HG02938 (cell line): ENCODE results near the gene ZBTB43.

ENCODE experiments used
- ATAC-seq: cut with Tn5 transposase; IDR thresholded peaks from one replicate; pipeline ENCODE4 v1.9.1; 2021; ENCODE audit warnings: mild to moderate bottlenecking, moderate library complexity; ENCODE audit not compliant: unreplicated experiment

Gene ZBTB43

DNA sequence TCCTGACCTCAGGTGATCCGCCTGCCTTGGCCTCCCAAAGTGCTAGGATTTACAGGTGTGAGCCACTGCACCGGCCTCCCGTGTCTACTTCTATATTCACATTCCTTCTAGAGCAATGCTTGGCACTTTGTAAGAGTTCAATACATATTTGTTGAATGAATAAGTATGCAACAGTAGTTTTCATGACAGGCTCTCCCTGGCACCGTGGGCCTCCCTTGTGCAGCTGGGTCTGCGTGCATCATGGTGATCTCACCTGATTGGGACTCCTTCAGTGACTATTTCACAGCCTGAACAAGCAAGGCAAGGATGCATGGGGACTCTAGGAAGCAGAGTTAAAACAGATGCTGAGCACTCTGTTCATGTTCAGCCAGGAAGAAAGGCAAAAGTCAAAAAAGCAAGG, 48.8 kb downstream of the ZBTB43 start:
- ATAC-seq = no peak

DNA sequence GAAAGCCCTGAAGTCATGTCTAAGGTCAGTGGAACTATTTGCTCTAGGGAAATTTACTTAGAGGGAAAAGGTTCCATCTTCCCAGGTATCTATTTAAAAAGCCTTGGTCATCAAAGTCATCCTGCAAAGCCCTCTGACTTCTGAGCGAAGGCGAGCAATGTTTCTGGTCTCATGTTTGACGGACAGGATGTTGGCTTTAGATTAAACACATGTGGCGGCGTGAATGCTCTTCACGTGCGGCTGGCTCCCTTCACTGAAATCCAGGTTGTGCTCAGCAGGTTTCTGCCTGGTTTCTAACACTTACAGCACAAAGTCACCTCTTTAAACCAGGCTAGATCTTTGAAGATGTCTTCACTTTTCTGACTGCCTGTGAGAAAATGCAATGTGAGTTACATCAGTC, 49.9 kb downstream of the ZBTB43 start:
- no peak for ATAC-seq

DNA sequence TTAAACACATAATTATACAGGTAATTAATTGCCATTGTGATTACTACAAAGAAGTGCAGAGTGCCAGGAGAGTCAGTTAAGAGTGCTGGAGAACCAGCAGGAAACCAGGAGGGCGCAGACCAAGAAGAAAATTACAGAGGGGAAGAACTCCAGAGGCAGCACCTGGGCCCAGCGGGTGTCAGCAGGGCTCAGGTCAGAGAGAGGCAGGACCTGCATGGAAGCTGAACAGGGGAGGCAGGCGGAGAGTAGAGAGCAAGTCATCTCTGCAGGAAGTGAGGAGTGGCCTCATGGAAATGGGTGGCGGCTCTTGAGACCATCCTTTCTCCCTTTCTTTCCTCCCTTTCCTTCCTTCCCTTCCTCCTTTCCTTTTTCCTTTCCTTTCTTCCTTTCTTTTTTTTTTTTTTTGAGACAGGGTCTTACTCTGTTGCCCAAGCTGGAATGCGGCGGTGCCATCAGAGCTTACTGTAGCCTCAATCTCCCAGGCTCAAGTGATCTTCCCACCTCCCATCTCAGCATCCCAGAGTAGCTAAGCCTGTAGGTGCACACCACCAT, 51.6 kb downstream of the ZBTB43 start:
- no peak for ATAC-seq

DNA sequence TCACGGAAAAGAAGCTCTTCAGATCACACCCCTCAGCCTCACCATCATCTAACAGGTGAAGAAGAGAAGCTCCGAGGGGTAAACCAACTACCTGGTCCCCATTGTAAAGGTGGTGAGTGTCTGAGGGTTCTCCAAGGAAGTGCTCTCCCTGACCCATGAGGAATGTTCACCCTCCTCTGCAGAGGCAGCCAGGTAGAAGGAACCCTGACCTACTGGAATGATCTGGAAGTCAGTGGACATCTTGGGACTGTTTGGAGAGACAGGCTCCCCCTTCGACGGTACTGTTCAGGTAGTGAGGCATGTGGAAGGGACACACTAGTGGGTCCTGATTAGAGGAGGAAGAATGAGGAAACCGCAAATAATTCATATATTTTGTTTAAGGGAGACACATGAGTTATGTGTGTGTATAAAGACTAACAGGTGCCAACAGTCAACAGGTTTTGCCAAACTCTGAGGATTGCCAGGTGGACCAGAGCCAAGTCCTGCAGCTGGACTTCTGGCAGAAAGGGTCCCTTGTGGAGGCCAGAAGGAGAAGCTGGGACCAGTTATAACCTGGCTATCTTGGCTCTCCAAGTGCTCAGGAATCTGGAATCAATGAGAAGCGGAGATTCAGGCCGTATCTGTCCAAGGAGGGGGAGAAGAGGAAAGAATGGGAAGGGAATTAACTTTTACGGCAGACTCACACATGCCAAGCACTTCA, 52.6 kb downstream of the ZBTB43 start:
- no peak for ATAC-seq

DNA sequence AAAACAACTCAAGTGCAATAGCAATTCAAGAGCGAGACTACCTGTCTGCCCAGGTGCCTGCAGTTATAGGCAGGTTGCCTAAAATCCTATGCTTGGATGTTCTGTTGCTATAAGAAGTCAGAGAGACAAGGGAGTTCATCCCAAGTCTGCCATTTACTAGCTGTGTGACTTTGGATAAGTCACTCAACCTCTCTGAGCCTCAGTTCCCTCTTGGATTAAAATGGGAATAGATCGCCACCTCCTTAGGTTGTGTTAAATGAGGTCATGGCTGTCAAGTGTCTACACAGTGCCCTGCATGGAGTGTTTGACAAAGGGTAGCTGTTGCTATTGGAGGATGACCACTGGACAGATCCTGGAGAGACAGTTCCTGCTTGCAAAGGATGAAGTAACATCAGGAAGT, 54.3 kb downstream of the ZBTB43 start:
- ATAC-seq = no peak

DNA sequence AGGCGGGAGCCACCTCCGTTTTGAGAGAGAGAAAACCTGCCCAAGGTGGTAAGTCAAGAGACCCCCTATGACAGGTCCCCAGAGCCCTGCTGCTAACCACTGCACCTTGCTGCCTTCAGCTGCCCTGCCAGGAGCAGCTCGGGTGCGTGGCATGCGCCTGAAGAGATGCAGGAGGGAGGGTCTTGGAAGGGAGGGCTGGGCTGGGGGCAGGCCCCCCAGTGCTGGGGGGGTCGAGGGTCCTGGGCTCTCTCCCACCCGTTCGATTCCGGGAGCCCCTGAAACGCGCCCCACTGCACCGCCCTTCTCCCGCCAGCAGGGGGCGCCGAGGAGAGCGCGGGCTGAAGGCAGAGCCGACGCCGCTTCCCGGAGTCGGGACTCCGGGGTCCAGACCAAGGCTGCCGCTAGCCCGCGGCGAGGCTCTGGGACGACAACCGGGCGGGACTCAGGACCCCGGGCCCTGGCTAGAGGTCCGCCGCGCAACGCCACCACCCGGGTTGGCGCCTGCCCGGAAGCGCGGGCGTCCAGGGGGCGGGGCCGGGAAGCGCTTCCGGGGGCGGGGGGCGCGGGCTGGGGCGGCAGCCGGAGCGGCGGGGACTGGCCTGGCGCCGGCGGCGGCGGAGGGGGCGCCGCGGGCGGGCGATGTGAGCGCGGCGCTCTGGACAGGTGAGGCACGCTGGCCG, 55.4 kb downstream of the ZBTB43 start, which contains the start of gene ZBTB34:
ZBTB34 (plus strand) TSS at position 563 of the 680 bp plus-strand sequence. CDS start 18,761 bp downstream, outside the sequence.
- peak; percentile 51 for ATAC-seq

DNA sequence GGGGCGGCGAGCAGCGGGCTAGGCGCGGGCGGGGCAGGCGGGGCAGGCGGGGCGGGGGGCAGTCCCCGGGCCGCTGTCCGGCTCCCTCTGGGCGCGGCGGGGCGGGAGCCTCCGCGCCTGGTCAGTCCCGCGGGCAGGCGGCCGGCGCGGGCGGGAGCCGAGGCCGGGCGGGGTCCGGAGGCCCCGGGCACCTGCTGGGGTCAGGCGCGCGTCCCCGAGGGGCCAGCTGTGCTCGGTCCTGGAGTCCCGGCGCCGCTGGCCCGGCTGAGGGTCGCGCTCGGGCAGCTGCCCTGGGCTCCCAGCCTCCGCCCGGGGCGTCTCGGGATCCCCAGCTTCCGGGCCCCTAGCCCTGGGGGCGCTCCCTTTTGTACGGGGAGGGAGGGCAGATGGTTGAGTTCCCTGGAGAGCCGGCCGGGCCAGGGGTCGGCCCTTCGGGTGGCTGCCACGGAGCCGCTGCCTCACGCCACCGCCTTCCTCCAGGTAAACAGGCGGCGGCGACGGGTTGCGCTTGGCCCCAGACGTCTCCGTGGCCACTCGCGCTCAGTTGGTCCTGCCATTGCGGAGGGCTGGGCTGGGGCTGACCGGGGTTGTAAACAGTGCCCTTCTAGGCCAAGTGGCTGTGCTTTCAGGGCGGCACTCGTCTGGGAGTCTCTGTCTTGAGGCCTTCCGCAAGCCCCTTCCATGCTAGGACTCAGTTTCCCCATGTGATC, 56.1 kb downstream of the ZBTB43 start:
- peak; percentile 23 for ATAC-seq

DNA sequence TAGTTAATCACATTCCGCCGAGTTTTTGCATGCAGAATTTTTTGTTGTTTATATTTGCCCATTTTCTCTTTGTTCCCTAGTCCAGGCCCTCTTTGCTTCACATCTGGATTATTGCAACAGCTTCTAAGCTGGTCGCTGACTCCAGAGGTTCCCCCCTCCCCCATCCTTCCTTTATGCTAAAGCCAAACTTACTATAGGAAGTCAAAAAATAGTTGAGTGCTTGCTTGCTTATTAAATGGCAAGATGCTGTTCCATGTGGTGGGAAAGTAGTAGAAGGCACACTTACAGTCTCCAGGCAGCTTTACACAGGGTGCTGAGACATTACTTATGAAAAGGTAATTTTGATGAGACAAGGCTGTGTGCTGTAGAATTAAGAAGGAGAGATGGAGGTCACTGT, 56.9 kb downstream of the ZBTB43 start:
- ATAC-seq = no peak

DNA sequence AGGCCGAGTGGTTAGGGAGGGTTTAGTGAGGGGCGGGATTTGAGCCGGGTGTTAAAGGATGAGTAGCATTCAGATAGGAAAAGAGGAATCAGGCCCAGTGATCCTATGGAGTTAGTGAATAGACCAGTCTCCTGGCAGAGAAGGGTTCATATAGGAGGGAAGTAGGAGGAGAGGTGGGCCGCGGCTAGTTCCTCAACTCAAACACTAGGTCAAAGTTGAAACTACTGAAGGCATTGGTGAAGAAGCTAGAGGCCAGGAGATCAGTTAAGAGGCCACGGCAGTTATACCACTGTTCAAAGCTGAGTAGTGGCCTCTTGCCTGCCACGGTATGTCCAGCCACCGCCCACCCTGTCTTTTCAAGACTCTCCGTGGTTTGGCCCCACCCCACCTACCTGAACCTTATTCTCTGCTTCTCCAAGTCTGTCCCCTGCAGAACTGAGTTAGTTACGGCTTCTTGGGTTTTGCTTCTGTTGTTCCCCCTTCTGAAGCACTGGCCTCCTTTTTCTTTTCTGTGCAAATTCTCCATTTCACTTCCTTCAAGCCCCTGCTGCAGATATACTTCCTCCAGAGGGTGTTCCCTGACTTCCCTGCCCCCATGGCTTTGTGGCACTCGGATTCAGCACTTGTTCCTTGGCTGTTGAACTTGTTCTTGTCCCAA, 57.4 kb downstream of the ZBTB43 start:
- ATAC-seq = no peak

DNA sequence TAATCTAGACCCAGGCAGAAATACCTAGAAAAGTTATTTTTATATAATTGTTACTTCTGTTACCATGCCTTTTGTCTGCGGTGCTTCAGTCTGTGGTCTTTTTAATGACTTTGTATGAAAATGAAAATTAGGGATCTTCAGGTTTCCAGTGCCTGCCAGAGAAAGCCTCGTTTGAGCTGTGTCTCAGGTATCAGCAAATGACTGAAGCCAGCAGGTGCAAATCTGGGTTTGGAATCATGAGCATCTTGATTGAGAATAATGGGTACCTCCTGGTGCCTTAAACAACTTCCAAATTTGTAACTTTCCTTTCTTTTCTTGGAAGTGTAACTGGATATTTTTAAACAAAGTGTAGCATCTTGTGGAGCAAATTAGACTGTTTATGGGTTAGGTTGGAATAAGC, 59.9 kb downstream of the ZBTB43 start:
- no peak for ATAC-seq

DNA sequence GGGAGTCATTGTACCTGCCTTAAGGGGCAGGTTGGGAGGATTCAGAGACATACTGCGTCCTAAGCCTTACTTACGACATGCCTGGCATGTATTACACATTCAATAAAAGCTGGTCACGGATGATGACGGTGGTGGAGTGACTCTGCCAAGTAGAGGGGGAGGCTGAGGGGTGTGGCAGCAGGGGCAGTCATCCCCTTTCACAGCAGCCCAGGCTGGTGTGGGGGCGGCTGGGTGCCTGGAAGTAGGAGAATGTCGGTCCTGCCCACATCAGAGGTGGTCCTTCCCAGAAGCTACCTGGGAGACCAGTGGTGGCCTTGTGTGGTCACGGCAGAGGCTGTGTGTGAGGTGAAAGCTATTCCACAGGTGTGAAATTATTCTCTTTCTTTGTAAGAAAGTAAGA, 64.5 kb downstream of the ZBTB43 start:
- no peak for ATAC-seq

DNA sequence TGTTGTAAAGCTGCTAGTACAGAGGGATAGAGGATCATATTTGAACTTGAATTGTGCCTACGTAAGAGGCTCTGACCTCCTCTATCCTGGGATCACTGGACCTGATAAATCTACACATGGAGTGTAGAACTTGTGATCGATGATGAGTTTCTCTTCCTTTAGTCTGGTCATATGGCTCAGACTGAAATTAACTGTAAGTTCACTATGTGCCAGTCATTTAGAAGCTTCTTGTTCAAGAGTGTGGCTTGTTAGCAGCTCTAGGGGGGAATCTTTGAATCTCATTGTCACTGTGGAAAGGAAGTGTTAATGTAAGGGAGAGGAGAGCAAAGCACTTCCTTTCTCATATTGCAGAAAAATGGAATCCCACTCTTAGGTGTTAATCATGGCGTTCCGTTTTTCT, 67.7 kb downstream of the ZBTB43 start:
- ATAC-seq = no peak

DNA sequence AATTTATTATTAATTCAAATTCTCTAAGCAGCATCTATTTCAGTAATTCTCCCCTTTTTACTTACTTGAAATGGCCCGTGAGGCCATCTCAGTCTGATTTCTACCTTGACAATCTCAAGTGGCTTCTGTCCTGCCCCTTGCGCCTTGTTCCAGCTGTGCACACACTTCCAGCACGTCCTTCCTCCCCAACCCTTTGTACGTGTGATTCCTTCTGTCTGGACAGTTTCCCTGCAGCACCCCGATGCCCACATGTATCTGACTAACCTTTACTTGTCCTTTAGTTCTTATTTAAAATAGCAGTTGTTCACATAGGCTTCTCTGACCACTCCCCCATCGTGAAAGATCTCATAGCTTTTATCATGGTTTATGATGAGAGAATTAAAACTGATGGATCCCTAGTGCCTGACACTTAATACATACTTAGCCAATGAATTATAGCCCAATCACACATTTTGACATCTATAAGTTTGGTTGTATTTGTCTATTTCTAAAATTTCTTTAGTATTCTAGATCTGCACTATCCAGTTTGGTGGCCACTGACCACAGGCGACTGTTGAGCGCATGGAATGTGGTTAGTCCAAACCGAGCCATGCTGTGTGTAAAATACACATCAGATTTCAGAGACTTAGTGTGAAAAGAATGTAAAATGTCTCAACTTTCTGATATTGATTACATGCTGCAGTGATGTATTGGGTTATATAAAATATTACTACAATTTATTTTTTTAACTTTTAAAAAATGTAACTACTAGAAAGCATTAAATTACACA, 69.9 kb downstream of the ZBTB43 start:
- ATAC-seq = no peak

DNA sequence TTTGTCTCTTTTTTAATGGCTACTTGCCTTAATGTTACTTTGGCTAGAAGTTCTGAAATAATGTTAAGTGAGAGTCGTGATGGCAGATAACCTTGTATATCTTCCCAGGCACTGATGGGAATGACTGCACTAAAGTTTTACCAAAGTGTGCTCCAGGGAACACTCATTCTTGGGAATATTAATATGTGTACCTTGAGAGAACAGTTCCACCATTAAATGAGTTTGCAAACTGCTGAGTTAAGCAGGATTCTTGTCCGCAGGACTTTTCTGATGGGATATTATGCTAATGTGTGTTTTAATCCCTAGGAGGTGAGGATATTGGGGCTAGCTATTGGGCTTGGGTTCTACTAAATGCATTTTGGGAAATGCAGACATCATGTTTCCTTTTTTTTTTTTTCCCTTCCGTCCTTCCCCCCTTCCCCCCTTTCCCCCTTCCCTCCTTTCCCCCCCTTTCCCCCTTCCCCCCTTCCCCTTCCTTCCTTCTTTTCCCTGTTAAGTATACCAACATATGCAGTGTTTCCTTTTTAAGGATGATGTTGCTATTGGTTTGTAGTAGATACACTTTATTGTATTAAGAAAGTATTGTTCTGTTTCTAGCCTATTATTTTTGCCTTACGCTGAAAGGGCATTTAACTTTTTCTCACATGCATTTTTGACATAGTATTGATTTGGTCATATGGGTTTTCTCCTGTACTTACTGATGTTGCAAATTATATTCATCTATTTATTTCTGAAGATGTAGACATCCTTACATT, 71.1 kb downstream of the ZBTB43 start:
- no peak for ATAC-seq

DNA sequence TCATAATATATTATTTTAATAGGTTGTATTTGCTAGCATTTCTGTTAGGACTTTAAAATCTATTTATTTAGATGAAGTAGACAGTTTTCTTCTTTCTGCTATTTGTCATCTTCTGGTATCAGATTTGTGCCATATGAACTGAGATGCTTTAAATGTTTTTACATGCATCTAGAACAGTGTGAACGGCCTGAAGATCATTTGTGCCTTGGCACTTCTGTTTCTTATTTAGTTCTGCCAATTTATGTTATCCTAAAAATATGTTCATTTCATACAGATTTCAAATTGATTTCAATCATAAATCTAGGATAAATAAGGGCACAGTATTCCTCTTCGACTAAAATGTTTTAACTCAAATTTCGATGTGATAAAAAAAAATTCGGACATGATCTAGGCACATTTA, 71.7 kb downstream of the ZBTB43 start:
- no peak for ATAC-seq

DNA sequence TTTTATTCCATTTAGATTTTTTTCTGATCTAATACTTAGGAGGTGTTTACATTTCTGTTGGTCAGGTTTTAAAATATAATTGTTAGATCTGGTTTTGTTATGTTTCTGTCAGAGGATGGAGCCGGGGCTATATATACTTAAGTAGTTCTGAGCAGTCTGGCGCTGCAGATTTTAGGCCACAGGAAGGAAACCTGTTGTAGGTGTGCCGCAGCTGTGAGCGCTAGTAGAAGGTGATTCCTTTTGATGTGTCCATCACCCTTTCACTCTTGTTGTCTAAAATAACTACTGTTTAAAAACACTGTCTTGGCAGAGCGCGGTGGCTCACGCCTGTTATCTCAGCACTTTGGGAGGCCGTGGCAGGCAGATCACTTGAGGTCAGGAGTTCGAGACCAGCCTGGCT, 72.6 kb downstream of the ZBTB43 start:
- ATAC-seq = no peak

DNA sequence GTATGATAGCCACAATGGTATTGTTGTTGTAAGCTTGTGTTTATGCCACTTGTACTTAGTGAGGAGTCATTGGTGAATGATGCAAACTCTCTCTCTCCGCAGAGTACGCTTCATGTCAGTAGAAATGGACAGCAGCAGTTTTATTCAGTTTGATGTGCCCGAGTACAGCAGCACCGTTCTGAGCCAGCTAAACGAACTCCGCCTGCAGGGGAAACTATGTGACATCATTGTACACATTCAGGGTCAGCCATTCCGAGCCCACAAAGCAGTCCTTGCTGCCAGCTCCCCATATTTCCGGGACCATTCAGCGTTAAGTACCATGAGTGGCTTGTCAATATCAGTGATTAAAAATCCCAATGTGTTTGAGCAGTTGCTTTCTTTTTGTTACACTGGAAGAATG, 74.4 kb downstream of the ZBTB43 start:
- no peak for ATAC-seq

DNA sequence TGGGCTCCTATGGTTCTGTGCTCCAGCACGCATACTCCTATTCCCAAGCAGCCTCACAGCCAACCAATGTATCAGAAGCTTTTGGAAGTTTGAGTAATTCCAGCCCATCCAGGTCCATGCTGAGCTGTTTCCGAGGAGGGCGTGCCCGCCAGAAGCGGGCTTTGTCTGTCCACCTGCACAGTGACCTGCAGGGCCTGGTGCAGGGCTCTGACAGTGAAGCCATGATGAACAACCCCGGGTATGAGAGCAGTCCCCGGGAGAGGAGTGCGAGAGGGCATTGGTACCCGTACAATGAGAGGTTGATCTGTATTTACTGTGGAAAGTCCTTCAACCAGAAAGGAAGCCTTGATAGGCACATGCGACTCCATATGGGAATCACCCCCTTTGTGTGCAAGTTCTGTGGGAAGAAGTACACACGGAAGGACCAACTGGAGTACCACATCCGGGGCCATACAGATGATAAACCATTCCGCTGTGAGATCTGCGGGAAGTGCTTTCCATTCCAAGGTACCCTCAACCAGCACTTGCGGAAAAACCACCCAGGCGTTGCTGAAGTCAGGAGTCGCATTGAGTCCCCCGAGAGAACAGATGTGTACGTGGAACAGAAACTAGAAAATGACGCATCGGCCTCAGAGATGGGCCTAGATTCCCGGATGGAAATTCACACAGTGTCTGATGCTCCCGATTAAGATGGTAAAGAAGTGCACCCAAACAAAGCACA, 75.5 kb downstream of the ZBTB43 start:
- ATAC-seq = no peak

DNA sequence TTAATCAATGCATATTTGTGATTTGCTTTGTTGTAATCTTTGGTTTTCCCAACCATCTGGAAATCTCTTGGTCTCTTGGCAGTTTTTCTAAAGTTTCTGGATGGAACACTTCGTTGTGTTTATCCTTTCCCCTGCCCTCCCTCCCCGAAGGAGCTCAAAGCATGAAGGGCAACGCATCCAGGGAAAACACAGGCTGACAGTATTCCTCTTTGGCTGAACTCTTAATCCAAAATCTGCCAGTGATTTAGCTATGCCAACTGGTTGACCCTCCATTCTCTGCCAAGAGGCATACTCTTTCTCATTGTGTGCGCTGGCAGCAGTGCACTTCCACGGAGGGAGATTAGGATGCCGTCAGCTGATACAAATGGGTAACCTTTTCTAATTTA, 76.1 kb downstream of the ZBTB43 start:
- no peak for ATAC-seq
